Keratinocyte (primary cell): ENCODE results near the gene HES3. TPM values are rescaled to one million over a fixed set of nuclear protein-coding genes. Genes with fewer than 3 reads are reported as not detected.

ENCODE experiments used
- DNase-seq: peaks from one replicate; pipeline ENCODE4 v3.0.0-alpha.2; 2011; ENCODE audit warnings: low read depth, missing footprints, low spot score
- FAIRE-seq: peaks from 2 replicates; lab custom pipeline; 2011; peaks lifted over from hg19 to GRCh38; lab: Jason Lieb, UNC
- H2AFZ ChIP-seq: 2 replicates; pipeline ENCODE4 v1.6.0; 2012; ENCODE audit warnings: low read length, control low read depth, inconsistent platforms; ENCODE audit not compliant: control insufficient read depth
- H3K27ac ChIP-seq: 2 replicates; pipeline ENCODE4 v1.5.1; 2011; ENCODE audit warnings: low read length; ENCODE audit not compliant: control insufficient read depth, insufficient read depth
- H3K27me3 ChIP-seq: 3 replicates; pipeline ENCODE4 v1.6.0; 2011; ENCODE audit warnings: low read length; ENCODE audit not compliant: control insufficient read depth, insufficient read depth; ENCODE audit errors: extremely low read depth
- H3K36me3 ChIP-seq, 2 experiments: 2 replicates in 1 of 2; 3 replicates in 1 of 2; pipeline ENCODE4 v1.5.1; 2011; ENCODE audit warnings: low read length in 2 of 2, mild to moderate bottlenecking in 1 of 2; ENCODE audit not compliant: control insufficient read depth in 2 of 2, insufficient read depth in 2 of 2; ENCODE audit errors: extremely low read depth in 1 of 2
- H3K4me1 ChIP-seq: 3 replicates; pipeline ENCODE4 v1.5.1; 2011; ENCODE audit warnings: low read length; ENCODE audit not compliant: control insufficient read depth, insufficient read depth; ENCODE audit errors: extremely low read depth
- H3K4me2 ChIP-seq: 3 replicates; pipeline ENCODE4 v1.6.0; 2011; ENCODE audit warnings: low read depth, low read length; ENCODE audit not compliant: control insufficient read depth, insufficient read depth; ENCODE audit errors: extremely low read depth
- H3K4me3 ChIP-seq, 3 experiments: fragments of 200-600 bp in 1 of 3; sonication (generic) in 1 of 3; 2 replicates in 2 of 3; 3 replicates in 1 of 3; pipeline ENCODE4 v1.5.1; 2011 to 2016; ENCODE audit warnings: low read length in 3 of 3, mild to moderate bottlenecking in 3 of 3, control low read depth in 2 of 3, inconsistent platforms in 1 of 3, low read depth in 1 of 3, mixed read lengths in 1 of 3, mixed run types in 1 of 3, moderate library complexity in 1 of 3; ENCODE audit not compliant: control insufficient read depth in 2 of 3, insufficient read depth in 2 of 3; ENCODE audit errors: extremely low read depth in 1 of 3
- H3K79me2 ChIP-seq: 2 replicates; pipeline ENCODE4 v1.6.0; 2012; ENCODE audit warnings: low read length; ENCODE audit not compliant: control insufficient read depth, insufficient read depth
- H3K9ac ChIP-seq: 3 replicates; pipeline ENCODE4 v1.6.0; 2011; ENCODE audit warnings: low read length; ENCODE audit not compliant: control insufficient read depth, insufficient read depth; ENCODE audit errors: extremely low read depth
- H3K9me1 ChIP-seq: 3 replicates; pipeline ENCODE4 v1.6.0; 2011; ENCODE audit warnings: low read length; ENCODE audit not compliant: control insufficient read depth, insufficient read depth; ENCODE audit errors: extremely low read depth
- H3K9me3 ChIP-seq: 2 replicates; pipeline ENCODE4 v1.5.1; 2012; ENCODE audit warnings: low read depth, low read length; ENCODE audit not compliant: control insufficient read depth
- H4K20me1 ChIP-seq: 3 replicates; pipeline ENCODE4 v1.6.0; 2011; ENCODE audit warnings: low read length; ENCODE audit not compliant: control insufficient read depth, insufficient read depth; ENCODE audit errors: extremely low read depth
- CTCF ChIP-seq, 3 experiments: IDR thresholded peaks in 1 of 3; conservative IDR thresholded peaks in 1 of 3; optimal IDR thresholded peaks in 1 of 3; 2 replicates in 2 of 3; 3 replicates in 1 of 3; pipeline versions ENCODE3 to v1.5.1; 2011; ENCODE audit warnings: low read length in 3 of 3, mild to moderate bottlenecking in 3 of 3, moderate library complexity in 2 of 3, control low read depth in 1 of 3, inconsistent platforms in 1 of 3; ENCODE audit not compliant: insufficient read depth in 2 of 3; ENCODE audit errors: extremely low read depth in 1 of 3
- EZH2 ChIP-seq: IDR thresholded peaks from one replicate; pipeline ENCODE4 v1.6.1; 2012; ENCODE audit warnings: inconsistent platforms, mild to moderate bottlenecking, low read length, moderate library complexity
- dilution Hi-C: fragments of 300-500 bp; cut with MboI; formaldehyde crosslinking; loops from one replicate; pipeline ENCODE4 v1.7.0; 2020; ENCODE audit warnings: low sequenced_read_pairs; ENCODE audit not compliant: extremely low pct_ligation_motif_present
- polyA plus RNA-seq, 5 experiments: library from polyadenylated mRNA; depleted of rRNA in 3 of 5; stranded (reverse) in 3 of 5; stranded (forward) in 1 of 5; unstranded in 1 of 5; fragments of >200 nt; gene quantifications; 1 replicate in 1 of 5; 2 replicates in 3 of 5; 3 replicates in 1 of 5; pipeline versions ENCODE4 v1.2.1 to v1.2.3, GENCODE V29; 2011 to 2012; ENCODE audit warnings: missing spikeins in 2 of 5, low read depth in 1 of 5, low replicate concordance in 1 of 5

Gene HES3
- polyA plus RNA-seq, 1 donor (not counting 4 experiments of a cell fraction or from before 2014, with no cell fraction given) = not detected

- no peak for TF ChIP-seq EZH2
- no peak for TF ChIP-seq CTCF (optimal IDR thresholded peaks at IDR 0.05 in 1 of 3, IDR thresholded peaks at IDR 0.05 in 1 of 3, conservative IDR thresholded peaks at IDR 0.05 in 1 of 3; ENCODE audit: extremely low read depth in 1 of 3, insufficient read depth in 2 of 3, low read length in 3 of 3)
- DNase-seq = no peak
- H3K9ac ChIP-seq = no peak overlapping the region
- no peaks in the 10 kb centered on the region for H3K9me3 ChIP-seq
- peaks cover 28% of the 10 kb centered on the region for H3K4me1 ChIP-seq
- H3K27me3 ChIP-seq = no peaks in the 10 kb centered on the region
- no peaks in the 10 kb centered on the region for H4K20me1 ChIP-seq
- no peaks in the 10 kb centered on the region for H3K79me2 ChIP-seq
- H3K4me3 ChIP-seq = no peak overlapping the region
- no peak for FAIRE-seq
- no peaks in the 10 kb centered on the region for H3K9me1 ChIP-seq
- dilution Hi-C loops = no loop called here
- no peak overlapping the region for H2AFZ ChIP-seq
- H3K4me2 ChIP-seq = no peak overlapping the region
- peaks cover 15 to 35% of the 10 kb centered on the region in 2 experiments for H3K36me3 ChIP-seq
- H3K27ac ChIP-seq = no peak overlapping the region
Measured at GRCh38 chr1:6268415-6268814, 24.4 kb downstream of the HES3 start.

DNA sequence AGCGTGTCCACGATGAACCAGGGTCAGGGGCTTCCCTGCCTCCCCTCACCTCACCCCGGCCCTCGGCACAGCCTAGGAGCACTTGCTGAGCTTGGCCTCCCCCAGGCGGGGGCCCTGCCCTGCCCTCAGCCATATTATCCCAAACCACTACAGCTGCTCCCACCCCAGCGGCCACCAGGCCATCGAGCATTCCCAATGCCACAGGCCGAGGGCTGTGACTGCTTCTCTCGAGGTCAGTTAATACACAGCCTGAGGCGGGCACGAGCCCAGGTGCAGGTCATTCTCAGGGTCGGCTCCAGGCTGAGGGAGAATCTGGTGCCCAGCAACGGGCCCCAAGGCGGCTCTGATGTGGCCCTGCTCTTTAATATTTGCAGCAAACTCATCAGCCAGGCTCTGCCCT lies 25.3 kb downstream of the HES3 start:
- Histone ChIP-seq H4K20me1 (no peaks in the 10 kb centered on the region), H3K27ac (no peak overlapping the region), H3K36me3 (peaks cover 15 to 36% of the 10 kb centered on the region in 2 experiments), H2AFZ (no peak overlapping the region), H3K27me3 (no peaks in the 10 kb centered on the region), H3K9ac (no peak overlapping the region), H3K79me2 (no peaks in the 10 kb centered on the region), H3K4me2 (no peak overlapping the region), H3K9me1 (no peaks in the 10 kb centered on the region), H3K9me3 (no peaks in the 10 kb centered on the region), H3K4me3 (no peak overlapping the region), H3K4me1 (peaks cover 28% of the 10 kb centered on the region)
- FAIRE-seq (no peak), DNase-seq (no peak)
- dilution Hi-C loops = no loop called here
- TF ChIP-seq CTCF (optimal IDR thresholded peaks at IDR 0.05 in 1 of 3, IDR thresholded peaks at IDR 0.05 in 1 of 3, conservative IDR thresholded peaks at IDR 0.05 in 1 of 3; ENCODE audit: extremely low read depth in 1 of 3, insufficient read depth in 2 of 3, low read length in 3 of 3) (no peak), EZH2 (no peak)
